MM.1S (cell line): ENCODE results near the gene XPNPEP2.

Experiments
- EZH2 ChIP-seq: fragments of 300-600 bp; sonication (generic); optimal IDR thresholded peaks from 2 replicates; pipeline ENCODE3; 2017; ENCODE audit warnings: low read depth, mild to moderate bottlenecking, antibody characterized with exemption, low read length, mixed read lengths
- TF ChIP-seq, protein P1 (sequence below): fragments of 300-600 bp; sonication (generic); IDR thresholded peaks from 2 replicates; pipeline ENCODE4 v1.5.1; 2016; ENCODE audit warnings: antibody characterized with exemption, low read length, mixed read lengths

DNA sequence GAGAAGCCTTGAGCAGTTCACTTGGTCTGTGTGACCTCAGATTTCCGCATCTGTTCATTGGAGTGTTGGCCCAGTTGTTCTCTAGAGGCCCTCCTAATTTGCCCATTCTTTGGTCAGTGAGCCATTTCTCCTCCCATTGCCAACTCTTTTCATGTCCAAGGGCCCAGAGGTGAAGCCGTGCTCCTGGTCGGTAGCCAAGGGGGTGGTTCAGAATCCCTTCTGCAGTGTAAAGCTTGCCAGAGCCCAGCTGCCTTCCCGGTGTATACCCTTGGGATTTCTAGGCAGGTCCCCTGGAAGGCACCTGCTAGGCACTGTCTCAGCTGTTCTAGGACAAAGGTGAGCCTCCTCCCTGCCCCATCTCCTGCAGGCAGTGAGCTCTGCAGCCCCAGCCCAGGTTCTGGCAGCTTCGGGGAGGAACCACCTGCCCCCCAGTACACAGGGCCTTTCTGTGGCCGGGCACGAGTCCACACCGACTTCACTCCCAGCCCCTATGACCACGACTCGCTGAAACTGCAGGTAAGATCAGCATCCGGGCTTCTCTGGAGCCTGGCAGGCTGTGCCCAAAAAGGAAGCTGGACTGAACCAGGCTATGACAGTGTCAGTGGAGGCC lies 53.3 kb downstream of the XPNPEP2 start:
- TF ChIP-seq, protein P1, sequence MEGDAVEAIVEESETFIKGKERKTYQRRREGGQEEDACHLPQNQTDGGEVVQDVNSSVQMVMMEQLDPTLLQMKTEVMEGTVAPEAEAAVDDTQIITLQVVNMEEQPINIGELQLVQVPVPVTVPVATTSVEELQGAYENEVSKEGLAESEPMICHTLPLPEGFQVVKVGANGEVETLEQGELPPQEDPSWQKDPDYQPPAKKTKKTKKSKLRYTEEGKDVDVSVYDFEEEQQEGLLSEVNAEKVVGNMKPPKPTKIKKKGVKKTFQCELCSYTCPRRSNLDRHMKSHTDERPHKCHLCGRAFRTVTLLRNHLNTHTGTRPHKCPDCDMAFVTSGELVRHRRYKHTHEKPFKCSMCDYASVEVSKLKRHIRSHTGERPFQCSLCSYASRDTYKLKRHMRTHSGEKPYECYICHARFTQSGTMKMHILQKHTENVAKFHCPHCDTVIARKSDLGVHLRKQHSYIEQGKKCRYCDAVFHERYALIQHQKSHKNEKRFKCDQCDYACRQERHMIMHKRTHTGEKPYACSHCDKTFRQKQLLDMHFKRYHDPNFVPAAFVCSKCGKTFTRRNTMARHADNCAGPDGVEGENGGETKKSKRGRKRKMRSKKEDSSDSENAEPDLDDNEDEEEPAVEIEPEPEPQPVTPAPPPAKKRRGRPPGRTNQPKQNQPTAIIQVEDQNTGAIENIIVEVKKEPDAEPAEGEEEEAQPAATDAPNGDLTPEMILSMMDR = no peak
- TF ChIP-seq EZH2 = no peak
